Cerebellar nuclear complex (tissue), 1 donor: ENCODE data around the gene SLC12A7.

Experiments used
- DNase-seq, 2 experiments: peaks; one replicate each; lab custom pipeline; 2025; lab: John Stamatoyannopoulos, UW

The SLC12A7 gene

GRCh38 chr5:1125030-1125357, 13.1 kb upstream of the SLC12A7 start:
- no peak for DNase-seq

GRCh38 chr5:1124205-1125029, 12.6 kb upstream of the SLC12A7 start:
- DNase-seq, result no peak

- DNase-seq, result no peak
Measured at GRCh38 chr5:1123418-1124147, 11.7 kb upstream of the SLC12A7 start.

GRCh38 chr5:1122511-1123294, 10.8 kb upstream of the SLC12A7 start:
- DNase-seq, result no peak

DNA sequence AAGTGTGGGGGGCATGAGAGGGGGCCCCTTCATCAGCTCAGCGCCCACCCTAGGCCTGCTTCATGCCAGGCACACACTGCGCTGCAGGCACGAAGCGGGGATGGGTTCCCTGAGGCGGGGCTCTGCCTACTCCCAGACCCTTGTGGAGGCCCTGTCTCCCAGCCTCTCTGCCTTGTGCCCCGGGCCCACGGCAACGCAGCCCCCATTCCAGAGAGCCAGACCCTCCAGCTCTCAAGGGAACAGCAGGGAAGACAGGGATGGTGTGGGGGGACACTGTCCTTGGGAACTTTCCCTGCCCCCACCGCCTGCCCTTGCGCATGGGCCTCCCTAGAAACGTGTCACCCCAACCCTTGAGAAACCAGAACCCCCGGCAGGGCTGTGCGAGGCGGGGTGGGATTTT, 10.0 kb upstream of the SLC12A7 start:
- no peak for DNase-seq

GRCh38 chr5:1121044-1121443, 9.2 kb upstream of the SLC12A7 start:
- DNase-seq, result no peak

GRCh38 chr5:1120236-1120999, 8.6 kb upstream of the SLC12A7 start:
- no peak for DNase-seq

DNA sequence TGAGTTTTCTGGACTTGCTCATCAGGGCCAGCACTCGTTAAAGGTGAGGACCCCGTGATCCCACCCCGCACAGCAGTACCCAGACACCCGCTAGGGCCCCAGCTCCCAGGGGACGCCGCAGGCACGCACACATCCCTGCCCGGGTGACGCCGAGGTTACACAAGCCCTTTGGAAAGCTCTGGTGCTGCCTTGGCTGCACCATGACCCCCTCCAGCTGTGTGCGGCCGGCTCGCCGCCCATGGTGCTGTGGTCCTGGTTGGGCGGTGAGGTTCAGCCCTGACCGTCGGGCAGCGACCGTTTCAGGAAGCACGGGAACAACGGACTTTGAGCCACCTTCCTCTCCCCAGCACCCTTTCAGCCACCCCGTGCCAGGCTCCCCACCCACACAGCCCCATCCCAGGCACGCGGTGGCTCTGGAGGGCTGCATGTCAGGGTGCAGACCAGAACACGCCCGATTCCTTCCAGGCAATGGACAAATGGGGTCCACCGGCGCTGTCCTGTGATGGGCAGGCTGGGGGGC, 7.5 kb upstream of the SLC12A7 start:
- DNase-seq, result no peak

DNA sequence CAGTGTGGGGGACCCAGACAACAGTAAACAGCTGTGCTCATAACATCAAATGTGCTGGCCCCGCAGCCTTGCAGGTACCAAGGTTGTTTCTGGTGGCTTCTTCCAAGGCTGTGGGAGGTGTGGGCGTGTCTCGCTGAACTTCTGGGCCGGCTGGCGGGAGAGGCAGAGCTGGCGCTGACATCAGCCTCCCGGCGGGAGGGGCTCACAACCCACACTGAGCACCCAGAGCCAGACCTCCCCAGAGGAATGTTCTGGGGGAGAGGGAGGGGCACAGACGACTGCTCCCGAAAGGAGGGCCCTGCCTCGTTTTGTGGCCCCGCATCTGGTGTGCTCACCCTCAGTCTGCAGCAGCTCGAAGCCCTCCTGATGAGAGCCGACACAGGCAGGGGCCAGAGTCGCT, 6.9 kb upstream of the SLC12A7 start:
- DNase-seq, result no peak

GRCh38 chr5:1118231-1118698, 6.4 kb upstream of the SLC12A7 start:
- no peak for DNase-seq

DNA sequence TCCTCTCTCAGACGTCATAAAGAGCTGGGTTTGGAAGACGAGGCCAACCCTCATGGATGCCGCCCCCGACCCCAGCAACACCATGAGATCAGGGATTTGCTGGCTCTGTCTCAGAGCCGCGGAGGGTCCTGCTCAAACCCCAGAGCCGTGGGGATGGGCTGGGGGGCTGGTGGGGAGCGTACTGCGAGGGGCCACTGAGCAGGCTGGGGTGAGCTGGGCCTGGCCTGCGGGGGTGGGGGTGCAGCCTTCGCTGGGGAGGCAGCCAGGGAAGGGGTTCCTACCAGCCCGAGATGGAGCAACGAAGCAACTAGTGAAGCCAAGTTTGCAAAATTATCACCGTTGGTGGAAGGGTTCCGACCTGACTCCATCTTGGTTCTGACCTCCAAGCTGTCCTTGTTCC, 5.1 kb upstream of the SLC12A7 start:
- DNase-seq, result no peak

GRCh38 chr5:1116109-1116740, 4.4 kb upstream of the SLC12A7 start:
- no peak for DNase-seq

- no peak for DNase-seq
Measured at GRCh38 chr5:1115123-1115815, 3.4 kb upstream of the SLC12A7 start.

GRCh38 chr5:1113805-1114586, 2.1 kb upstream of the SLC12A7 start:
- DNase-seq, result no peak

DNA sequence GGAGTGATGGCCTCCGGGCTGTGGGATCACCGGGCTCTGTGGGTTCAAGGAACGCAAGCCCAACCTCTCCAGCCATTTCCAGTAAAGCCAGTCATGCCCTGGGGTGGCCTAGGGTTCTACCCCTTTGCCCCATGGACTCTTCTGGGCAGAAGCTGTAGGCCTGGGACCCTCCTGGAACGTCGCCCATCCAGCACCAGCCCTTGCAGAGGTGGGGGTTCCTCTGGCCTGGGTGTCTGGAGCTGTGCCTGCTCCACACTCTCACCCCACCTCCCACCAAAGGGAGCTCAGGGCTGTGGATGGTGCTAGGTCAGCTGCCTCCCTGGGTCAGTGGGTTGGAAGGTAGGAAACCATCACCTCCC, 1.4 kb upstream of the SLC12A7 start:
- DNase-seq, result no peak

- no peak for DNase-seq
Measured at GRCh38 chr5:1112596-1113331, 901 bp upstream of the SLC12A7 start.

GRCh38 chr5:1111241-1111726, 579 bp downstream of the SLC12A7 start:
- no peak for DNase-seq

DNA sequence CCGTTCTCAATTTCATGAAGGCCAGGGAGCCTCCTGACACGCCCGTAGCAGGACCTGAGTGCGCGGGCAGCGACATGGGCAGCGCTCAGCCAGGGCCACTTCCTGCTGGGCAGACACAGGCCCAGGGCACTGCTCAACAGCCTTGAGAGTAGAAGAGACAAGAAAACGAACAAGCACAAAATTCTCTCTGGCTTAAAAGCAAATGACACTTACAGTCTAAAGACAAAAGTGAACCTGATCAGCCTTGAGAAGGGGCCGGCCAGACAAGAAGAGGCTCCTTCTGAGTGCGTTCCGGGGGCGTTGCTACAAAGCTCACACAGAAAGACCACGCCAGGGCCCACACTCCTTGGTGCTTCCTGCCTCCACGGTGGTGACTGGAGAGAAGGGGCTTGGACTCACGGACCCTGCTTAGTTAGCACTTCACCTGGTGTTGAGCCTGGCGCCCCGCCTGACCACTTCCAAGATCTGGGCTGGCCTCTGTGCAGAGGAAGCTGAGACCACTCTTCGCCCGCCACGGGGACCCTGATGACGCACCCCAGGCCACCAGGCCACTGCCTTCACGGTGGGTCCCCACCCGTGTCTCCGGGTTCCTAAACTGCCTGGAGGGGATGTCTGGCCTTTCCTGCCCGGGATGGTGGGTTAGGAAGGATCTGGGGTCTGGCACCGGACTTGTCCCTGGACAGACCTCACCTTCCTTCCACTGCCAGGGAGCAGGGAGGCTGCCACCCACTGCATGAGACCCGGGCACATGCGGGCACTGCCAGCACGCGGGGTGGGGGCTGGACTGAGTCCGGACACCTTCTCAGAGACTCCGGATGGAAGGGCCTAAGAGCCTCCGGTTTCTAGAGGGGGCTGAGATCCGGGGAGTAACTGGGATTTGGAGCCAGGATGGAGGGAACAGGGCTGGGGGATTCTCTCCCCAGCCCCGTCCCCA, 1.3 kb downstream of the SLC12A7 start:
- no peak for DNase-seq
